PC-3 (cell line): Measurements from ENCODE around the gene VPS51. TPM values are rescaled to one million over a fixed set of nuclear protein-coding genes. Genes with fewer than 3 reads are reported as not detected.

Experiments
- ATAC-seq: fragments of 200-7000 bp; cut with Tn5 transposase; 2 replicates; pipeline ENCODE4 v1.9.1; 2020; ENCODE audit warnings: mild to moderate bottlenecking, moderate library complexity
- BruUV-seq: library from RNA; stranded (reverse); fragments of 400-500 nt; replicated peaks from 2 replicates; lab custom pipeline; 2021; lab: Mats Ljungman, UMichigan
- CTCF ChIA-PET: fragments of 300-600 bp; sonication (Branson Sonifier 250); formaldehyde crosslinking; loops from one replicate; lab custom pipeline; 2022; ENCODE audit warnings: antibody characterized with exemption; lab: Charles Lee
- POLR2A ChIA-PET: fragments of 300-600 bp; sonication (Branson Sonifier 250); formaldehyde crosslinking; loops from one replicate; lab custom pipeline; 2022; ENCODE audit warnings: antibody characterized with exemption; ENCODE audit not compliant: unreplicated experiment; lab: Charles Lee
- DNase-seq: peaks from one replicate; pipeline ENCODE4 v3.0.0-alpha.2; 2015
- H2AFZ ChIP-seq: fragments of 300-600 bp; sonication (generic); 2 replicates; pipeline ENCODE4 v1.6.0; 2016; ENCODE audit warnings: antibody characterized with exemption, low read length
- H3F3A ChIP-seq: fragments of 300-600 bp; sonication (generic); one replicate; pipeline ENCODE4 v1.6.0; 2017; ENCODE audit warnings: antibody characterized with exemption, low read length, control low read depth, mild to moderate bottlenecking; ENCODE audit not compliant: unreplicated experiment
- H3K27ac ChIP-seq: fragments of 300-600 bp; sonication (generic); 2 replicates; pipeline ENCODE4 v1.5.1; 2016; ENCODE audit warnings: mild to moderate bottlenecking, low read length
- H3K27me3 ChIP-seq: fragments of 300-600 bp; sonication (generic); 2 replicates; pipeline ENCODE4 v1.6.1; 2016; ENCODE audit warnings: low read length, mixed read lengths
- H3K36me3 ChIP-seq: fragments of 300-600 bp; sonication (generic); 2 replicates; pipeline ENCODE4 v1.6.1; 2016; ENCODE audit warnings: low read depth, mixed run types, low read length, mixed read lengths
- H3K4me1 ChIP-seq: fragments of 300-600 bp; sonication (generic); 2 replicates; pipeline ENCODE4 v1.5.1; 2016; ENCODE audit warnings: low read length; ENCODE audit not compliant: insufficient read depth
- H3K4me2 ChIP-seq: fragments of 300-600 bp; sonication (generic); 2 replicates; pipeline ENCODE4 v1.6.0; 2016; ENCODE audit warnings: low read length
- H3K4me3 ChIP-seq: fragments of 300-600 bp; sonication (generic); 2 replicates; pipeline ENCODE4 v1.5.1; 2016; ENCODE audit warnings: mild to moderate bottlenecking, low read length, mixed read lengths
- H3K79me2 ChIP-seq: fragments of 300-600 bp; sonication (generic); 2 replicates; pipeline ENCODE4 v1.6.1; 2017; ENCODE audit warnings: low read length, mixed read lengths
- H3K9ac ChIP-seq: fragments of 300-600 bp; sonication (generic); 2 replicates; pipeline ENCODE4 v1.6.0; 2016; ENCODE audit warnings: mild to moderate bottlenecking, low read length
- H3K9me2 ChIP-seq: fragments of 300-600 bp; sonication (generic); replicated peaks from 2 replicates; pipeline ENCODE4 v1.6.1; 2016; ENCODE audit warnings: mixed run types, low read length, mixed read lengths
- H3K9me3 ChIP-seq: fragments of 300-600 bp; sonication (generic); 2 replicates; pipeline ENCODE4 v1.6.1; 2016; ENCODE audit warnings: low read length, mixed read lengths
- H4K20me1 ChIP-seq: fragments of 300-600 bp; sonication (generic); 2 replicates; pipeline ENCODE4 v1.6.1; 2016; ENCODE audit warnings: low read length, mixed read lengths
- EZH2 ChIP-seq: fragments of 300-600 bp; sonication (generic); IDR thresholded peaks from one replicate; pipeline ENCODE4 v1.6.1; 2017; ENCODE audit warnings: antibody characterized with exemption, mild to moderate bottlenecking, low read length; ENCODE audit not compliant: unreplicated experiment
- EZH2phosphoT487 ChIP-seq: fragments of 300-600 bp; sonication (generic); IDR thresholded peaks from 2 replicates; pipeline ENCODE4 v1.6.1; 2018; ENCODE audit warnings: mild to moderate bottlenecking, antibody characterized with exemption, low read length, borderline replicate concordance
- intact Hi-C: fragments of 100-400 bp; cut with micrococcal nuclease; formaldehyde crosslinking; loops from 2 replicates; pipeline ENCODE4 v1.9.0; 2023
- total RNA-seq: library from RNA; depleted of rRNA; stranded (reverse); fragments of >200 nt; gene quantifications from 2 replicates; pipeline ENCODE4 v1.2.3, GENCODE V29; 2014
- TF ChIP-seq, protein P1 (sequence below): fragments of 300-600 bp; sonication (generic); conservative IDR thresholded peaks from 2 replicates; pipeline ENCODE4 v1.5.1; 2017; ENCODE audit warnings: antibody characterized with exemption, low read depth, mild to moderate bottlenecking, low read length

The VPS51 gene
- total RNA-seq, 1 experiment from 2014 or later, result 414 TPM

DNA sequence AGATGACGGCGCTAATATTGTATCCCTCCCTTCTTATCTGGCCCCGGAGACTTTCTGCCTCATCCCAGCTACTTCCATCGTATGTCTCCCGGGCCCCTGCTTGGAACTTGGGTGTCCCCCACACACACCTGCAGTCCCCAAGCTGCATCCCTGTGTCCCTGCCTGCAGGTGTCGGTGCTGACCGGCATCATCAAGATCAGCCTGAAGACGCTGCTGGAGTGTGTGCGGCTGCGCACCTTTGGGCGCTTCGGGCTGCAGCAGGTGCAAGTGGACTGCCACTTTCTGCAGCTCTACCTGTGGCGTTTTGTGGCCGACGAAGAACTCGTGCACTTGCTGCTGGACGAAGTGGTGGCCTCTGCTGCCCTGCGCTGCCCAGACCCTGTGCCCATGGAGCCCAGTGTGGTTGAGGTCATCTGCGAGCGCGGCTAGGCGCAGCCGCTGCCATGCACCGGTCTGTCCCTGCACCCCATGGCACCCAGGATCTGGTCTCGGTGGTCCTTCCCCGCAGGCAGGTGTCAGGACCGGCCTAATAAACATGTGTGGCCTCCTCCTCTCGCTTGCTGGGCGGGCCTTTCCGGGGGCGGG lies 15.2 kb downstream of the VPS51 start:
- H3K9me2 ChIP-seq, result no peaks in the 10 kb centered on the region
- H3K9me3 ChIP-seq, result no peaks in the 10 kb centered on the region
- no peaks in the 10 kb centered on the region for H3K36me3 ChIP-seq
- POLR2A ChIA-PET, result interaction anchor here (0.6 to 1.0 kb wide), 3 partner anchors 11 to 333 kb away, joined by 3 to 4 read pairs (median 3); partner anchors contain the start of genes FAU, MRPL49 and SF1
- H3K4me2 ChIP-seq, result peak overlapping the region; percentile 97
- no peak overlapping the region for H2AFZ ChIP-seq
- H3K27me3 ChIP-seq, result no peaks in the 10 kb centered on the region
- no peak overlapping the region; the same call in 1 of the 2 replicates for H3K4me3 ChIP-seq
- H3K79me2 ChIP-seq, result peaks cover 11% of the 10 kb centered on the region
- CTCF ChIA-PET, result interaction anchor here (0.5 to 1.3 kb wide), 4 partner anchors 11 to 323 kb away, joined by 3 to 5 read pairs (median 4); partner anchors contain the start of genes FAU and MRPL49
- ATAC-seq, result no peak
- intact Hi-C loops, result no loop called here
- H3F3A ChIP-seq, result no peaks in the 10 kb centered on the region
- TF ChIP-seq EZH2 (no peak), EZH2phosphoT487 (no peak)
- TF ChIP-seq, protein P1, sequence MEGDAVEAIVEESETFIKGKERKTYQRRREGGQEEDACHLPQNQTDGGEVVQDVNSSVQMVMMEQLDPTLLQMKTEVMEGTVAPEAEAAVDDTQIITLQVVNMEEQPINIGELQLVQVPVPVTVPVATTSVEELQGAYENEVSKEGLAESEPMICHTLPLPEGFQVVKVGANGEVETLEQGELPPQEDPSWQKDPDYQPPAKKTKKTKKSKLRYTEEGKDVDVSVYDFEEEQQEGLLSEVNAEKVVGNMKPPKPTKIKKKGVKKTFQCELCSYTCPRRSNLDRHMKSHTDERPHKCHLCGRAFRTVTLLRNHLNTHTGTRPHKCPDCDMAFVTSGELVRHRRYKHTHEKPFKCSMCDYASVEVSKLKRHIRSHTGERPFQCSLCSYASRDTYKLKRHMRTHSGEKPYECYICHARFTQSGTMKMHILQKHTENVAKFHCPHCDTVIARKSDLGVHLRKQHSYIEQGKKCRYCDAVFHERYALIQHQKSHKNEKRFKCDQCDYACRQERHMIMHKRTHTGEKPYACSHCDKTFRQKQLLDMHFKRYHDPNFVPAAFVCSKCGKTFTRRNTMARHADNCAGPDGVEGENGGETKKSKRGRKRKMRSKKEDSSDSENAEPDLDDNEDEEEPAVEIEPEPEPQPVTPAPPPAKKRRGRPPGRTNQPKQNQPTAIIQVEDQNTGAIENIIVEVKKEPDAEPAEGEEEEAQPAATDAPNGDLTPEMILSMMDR, result no peak
- no peak overlapping the region for H3K9ac ChIP-seq
- no TSS peak for BruUV-seq
- no peak overlapping the region for H3K27ac ChIP-seq
- DNase-seq, result no peak
- peaks cover 14% of the 10 kb centered on the region for H3K4me1 ChIP-seq
- H4K20me1 ChIP-seq, result no peaks in the 10 kb centered on the region

DNA sequence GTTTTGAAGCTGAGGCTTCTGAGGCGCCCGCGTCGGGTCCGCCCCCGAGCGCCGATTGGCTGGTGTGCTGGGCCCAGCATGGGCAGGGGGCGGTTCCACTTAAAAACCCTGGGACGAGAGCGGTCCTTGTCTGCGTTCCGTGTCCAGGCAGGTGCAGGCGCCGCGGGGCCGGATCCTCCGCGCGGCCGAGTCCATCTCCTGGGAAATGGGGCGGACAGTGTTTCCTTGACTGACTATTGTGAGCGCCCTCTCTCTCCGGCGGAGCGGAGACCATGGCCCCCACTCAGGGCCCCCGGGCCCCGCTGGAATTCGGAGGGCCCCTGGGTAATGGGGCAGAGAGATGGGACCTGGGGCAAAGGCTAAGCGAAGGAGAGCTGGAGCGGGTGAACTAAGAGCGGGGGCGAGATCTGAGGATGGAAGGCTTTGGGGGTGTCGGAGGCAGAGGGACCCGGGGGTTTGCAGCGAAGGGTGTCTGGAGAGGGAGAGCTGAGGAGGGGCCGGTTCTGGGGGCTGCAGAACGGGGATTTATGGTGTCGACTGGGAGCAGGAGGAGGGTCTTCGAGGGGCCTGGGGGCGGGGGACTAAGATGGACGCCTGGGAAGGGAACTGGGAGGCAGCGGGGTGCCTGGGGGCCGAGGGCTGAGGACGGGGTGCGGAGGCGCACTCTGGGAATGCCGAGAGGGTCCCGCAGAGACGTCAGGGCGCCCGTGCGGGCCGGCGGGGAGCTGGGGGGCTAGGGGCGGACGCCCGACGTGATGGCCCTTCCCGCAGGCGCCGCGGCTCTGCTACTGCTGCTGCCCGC lies 15.9 kb downstream of the VPS51 start, which contains the start of gene TM7SF2:
Gene TM7SF2 (plus strand): TSS at position 129 of the 802 bp plus-strand sequence. CDS start 144 bp downstream, at position 273.
- Histone ChIP-seq H3F3A (no peaks in the 10 kb centered on the region), H3K4me3 (peak within 1 kb of the TSS; percentile 73), H3K9me3 (no peaks in the 10 kb centered on the region), H3K36me3 (no peaks in the 10 kb centered on the region), H3K79me2 (peaks cover 18% of the 10 kb centered on the region), H3K27me3 (no peaks in the 10 kb centered on the region), H4K20me1 (no peaks in the 10 kb centered on the region), H2AFZ (peak within 1 kb of the TSS; percentile 35; the same call in 1 of the 2 replicates), H3K4me1 (peaks cover 21% of the 10 kb centered on the region), H3K4me2 (peak within 1 kb of the TSS; percentile 97), H3K9me2 (no peaks in the 10 kb centered on the region), H3K27ac (no peak within 1 kb of the TSS), H3K9ac (peak within 1 kb of the TSS; percentile 57)
- ChIA-PET CTCF (interaction anchor here (0.5 to 1.1 kb wide), 6 partner anchors 8 to 324 kb away, joined by 3 to 5 read pairs (median 4); partner anchors contain the start of genes MRPL49 and SAC3D1), POLR2A (interaction anchor here (0.6 to 1.0 kb wide), 4 partner anchors 10 to 333 kb away, joined by 3 to 4 read pairs (median 3); partner anchors contain the start of genes FAU, MRPL49 and SF1)
- BruUV-seq, result TSS peak; percentile 4
- peak; percentile 98 for DNase-seq
- intact Hi-C loops, result no loop called here
- TF ChIP-seq EZH2 (no peak), EZH2phosphoT487 (no peak)
- TF ChIP-seq, protein P1, result no peak
- peak; percentile 81 for ATAC-seq
